GM21423 (cell line): Measurements from ENCODE around the gene MRO.

Experiments
- ATAC-seq: cut with Tn5 transposase; IDR thresholded peaks from one replicate; pipeline ENCODE4 v1.9.1; 2021; ENCODE audit warnings: mild to moderate bottlenecking, moderate library complexity; ENCODE audit not compliant: unreplicated experiment

MRO gene

GRCh38 chr18:50748243-50749229, 71.3 kb downstream of the MRO start:
- no peak for ATAC-seq

GRCh38 chr18:50747849-50748242, 72.0 kb downstream of the MRO start:
- no peak for ATAC-seq

GRCh38 chr18:50745945-50746344, 73.9 kb downstream of the MRO start:
- no peak for ATAC-seq
